ENCODE measurements around the gene ZSWIM7. TPM values are rescaled to one million over a fixed set of nuclear protein-coding genes. Genes with fewer than 3 reads are reported as not detected.

ZSWIM7 gene
- total and polyA plus RNA-seq, 2 of the 4 experiments (the other 2 are of a cell fraction) = 6.8 to 12.1 TPM

DNA sequence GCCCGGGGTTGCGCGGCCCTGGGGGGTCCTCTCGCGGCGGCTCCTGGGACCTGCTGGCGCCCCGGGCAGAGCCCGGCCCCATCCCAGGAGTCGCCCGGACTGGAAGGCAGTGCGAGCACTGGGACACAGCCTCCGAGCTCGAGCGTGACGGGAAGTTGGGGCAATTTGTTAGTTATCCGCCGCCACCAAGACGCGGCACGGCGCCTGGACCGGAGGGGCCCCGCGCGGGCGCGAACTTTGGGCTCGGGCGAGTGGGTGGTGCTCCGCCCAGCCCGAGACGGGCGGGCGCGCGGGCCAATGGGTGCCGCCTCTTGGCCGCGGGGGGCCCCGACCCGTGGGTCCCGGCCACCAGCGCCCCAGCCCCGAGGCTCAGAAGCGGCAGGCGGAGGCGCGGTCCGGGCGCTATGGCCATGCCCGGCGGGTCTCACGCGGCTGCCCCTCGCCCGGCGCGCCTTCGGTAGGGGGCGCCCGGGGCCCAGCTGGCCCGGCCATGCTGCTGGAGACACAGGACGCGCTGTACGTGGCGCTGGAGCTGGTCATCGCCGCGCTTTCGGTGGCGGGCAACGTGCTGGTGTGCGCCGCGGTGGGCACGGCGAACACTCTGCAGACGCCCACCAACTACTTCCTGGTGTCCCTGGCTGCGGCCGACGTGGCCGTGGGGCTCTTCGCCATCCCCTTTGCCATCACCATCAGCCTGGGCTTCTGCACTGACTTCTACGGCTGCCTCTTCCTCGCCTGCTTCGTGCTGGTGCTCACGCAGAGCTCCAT is 54.6 kb downstream of the ZSWIM7 start, which contains the start of gene ADORA2B:
Gene ADORA2B (plus strand): TSS at position 372 of the 768 bp plus-strand sequence. CDS start 119 bp downstream, at position 491.
- peak within 1 kb of the TSS; percentile 63 for H2AK9ac ChIP-seq (replicated peaks; ENCODE audit: low read depth, low read length, poor library complexity)
- H2BK15ac ChIP-seq (ENCODE audit: low read depth, low read length) = peak within 1 kb of the TSS; percentile 87; the same call in 2 of the 3 replicates
- in situ Hi-C loops (cut with MboI; ENCODE audit: low sequenced_read_pairs) (no loop called here), intact Hi-C loops (cut with micrococcal nuclease) (loop anchor here (1.0 kb wide), 1 partner anchor 117 kb away; no protein-coding TSS in a partner anchor), dilution Hi-C loops (cut with HindIII; ENCODE audit: low sequenced_read_pairs, unreplicated experiment) (no loop called here)
- H2AK5ac ChIP-seq (ENCODE audit: low read depth, low read length) = peak within 1 kb of the TSS; percentile 82
- peak within 1 kb of the TSS; percentile 87 for H2BK120ac ChIP-seq (ENCODE audit: low read depth, low read length)
- H3K4me3 ChIP-seq (ENCODE audit: insufficient read depth, low read depth, low read length) = peak within 1 kb of the TSS; percentile 73
- H3K27ac ChIP-seq (ENCODE audit: insufficient read depth, low read length) = peak within 1 kb of the TSS; percentile 81
- no TSS peak for BruUV-seq (replicated peaks)
- no peaks in the 10 kb centered on the region for H3K27me3 ChIP-seq (ENCODE audit: control insufficient read depth, insufficient read depth, low read length)
- ATAC-seq (ENCODE audit: low read depth) = peak; percentile 83
- peak within 1 kb of the TSS; percentile 86 for H3K9ac ChIP-seq (ENCODE audit: low read depth, low read length)
- DNase-seq = peak; percentile 71
- peaks cover 20% of the 10 kb centered on the region for H3K4me1 ChIP-seq (ENCODE audit: control insufficient read depth, insufficient read depth, low read length)
- H4K20me1 ChIP-seq (ENCODE audit: insufficient read depth, low read length) = no peaks in the 10 kb centered on the region
- ChIA-PET CTCF (interaction anchor here (0.6 to 2.1 kb wide), 9 partner anchors 13 to 94 kb away, joined by 3 to 8 read pairs (median 3); partner anchors contain the start of genes TTC19 and ZSWIM7), POLR2A (ENCODE audit: unreplicated experiment) (interaction anchor here (0.6 kb wide), 1 partner anchor 14 kb away, joined by 3 read pairs; no protein-coding TSS in a partner anchor)
- H3K56ac ChIP-seq (ENCODE audit: extremely low read depth, insufficient read depth, low read length) = peak within 1 kb of the TSS; percentile 77
- peak within 1 kb of the TSS; percentile 95 for H4K91ac ChIP-seq (ENCODE audit: insufficient read depth, low read depth, low read length)
- H3K4me2 ChIP-seq (ENCODE audit: low read depth, low read length) = peak within 1 kb of the TSS; percentile 91
- peak within 1 kb of the TSS; percentile 80 to 97 for H4K8ac ChIP-seq (ENCODE audit: low read depth in 2 of 2, low read length in 2 of 2)
- WGBS, 2 experiments (ENCODE audit: extremely low coverage in 2 of 2, insufficient read length in 1 of 2) = 1% methylated on average over 46 of the region's 88 CpGs; no CpG with 5 or more reads in 1 of the 2 experiments
- H3K36me3 ChIP-seq (ENCODE audit: control insufficient read depth, insufficient read depth, low read length) = no peaks in the 10 kb centered on the region
- peak within 1 kb of the TSS; percentile 69 for H2BK5ac ChIP-seq (ENCODE audit: low read depth, low read length, poor library complexity, severe bottlenecking)
- H3K23ac ChIP-seq (ENCODE audit: low read depth, low read length) = peak within 1 kb of the TSS; percentile 97; the same call in 1 of the 2 replicates
- peak within 1 kb of the TSS; percentile 81 for H3K4ac ChIP-seq (ENCODE audit: low read depth, low read length)
- H3K9me1 ChIP-seq (ENCODE audit: insufficient read depth, low read length) = peaks cover 18% of the 10 kb centered on the region; the same call in 1 of the 2 replicates
- H3K18ac ChIP-seq (ENCODE audit: low read depth, low read length) = peak within 1 kb of the TSS; percentile 79
- H2AFZ ChIP-seq (replicated peaks; ENCODE audit: low read length, poor library complexity) = peak within 1 kb of the TSS; percentile 98
- peaks cover 11 to 32% of the 10 kb centered on the region in 2 experiments for H3K79me1 ChIP-seq (ENCODE audit: low read depth in 1 of 2, low read length in 2 of 2)
- H3K9me3 ChIP-seq (ENCODE audit: control insufficient read depth, insufficient read depth, low read length) = no peaks in the 10 kb centered on the region
- peak within 1 kb of the TSS; percentile 45 for H4K5ac ChIP-seq (ENCODE audit: low read depth, low read length)
- H3K14ac ChIP-seq (replicated peaks; ENCODE audit: low read depth, low read length) = peak within 1 kb of the TSS; percentile 95
- peak within 1 kb of the TSS; percentile 73 for H2BK20ac ChIP-seq (ENCODE audit: low read depth, low read length)
- peak; percentile 41; the same call in 1 of the 2 replicates for TF ChIP-seq POLR2A (IDR thresholded peaks at IDR 0.05; ENCODE audit: low read depth, low read length)
- peak; percentile 83; the same call in 1 of the 2 replicates for TF ChIP-seq MXI1 (IDR thresholded peaks at IDR 0.05; ENCODE audit: borderline replicate concordance, low read depth, low read length)
- TF ChIP-seq SMC3 (IDR thresholded peaks at IDR 0.05; ENCODE audit: low read depth, low read length) = peak; percentile 42
- TF ChIP-seq BHLHE40 (IDR thresholded peaks at IDR 0.05; ENCODE audit: low read depth, low read length) = no peak
- no peak for TF ChIP-seq CEBPB (IDR thresholded peaks at IDR 0.05; ENCODE audit: low read depth, low read length)
- TF ChIP-seq MAFK (IDR thresholded peaks at IDR 0.05; ENCODE audit: low read depth, low read length) = no peak
- peak; percentile 57 for TF ChIP-seq RAD21 (IDR thresholded peaks at IDR 0.05; ENCODE audit: low read length)
- TF ChIP-seq, protein P1, sequence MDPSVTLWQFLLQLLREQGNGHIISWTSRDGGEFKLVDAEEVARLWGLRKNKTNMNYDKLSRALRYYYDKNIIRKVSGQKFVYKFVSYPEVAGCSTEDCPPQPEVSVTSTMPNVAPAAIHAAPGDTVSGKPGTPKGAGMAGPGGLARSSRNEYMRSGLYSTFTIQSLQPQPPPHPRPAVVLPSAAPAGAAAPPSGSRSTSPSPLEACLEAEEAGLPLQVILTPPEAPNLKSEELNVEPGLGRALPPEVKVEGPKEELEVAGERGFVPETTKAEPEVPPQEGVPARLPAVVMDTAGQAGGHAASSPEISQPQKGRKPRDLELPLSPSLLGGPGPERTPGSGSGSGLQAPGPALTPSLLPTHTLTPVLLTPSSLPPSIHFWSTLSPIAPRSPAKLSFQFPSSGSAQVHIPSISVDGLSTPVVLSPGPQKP (IDR thresholded peaks at IDR 0.05; ENCODE audit: borderline replicate concordance, low read depth, low read length) = no peak
- TF ChIP-seq CHD1 (IDR thresholded peaks at IDR 0.05; ENCODE audit: low read depth, low read length) = 0 out of 2 replicates have a peak, but pooled peaks have one; percentile 37
- TF ChIP-seq, protein P2, sequence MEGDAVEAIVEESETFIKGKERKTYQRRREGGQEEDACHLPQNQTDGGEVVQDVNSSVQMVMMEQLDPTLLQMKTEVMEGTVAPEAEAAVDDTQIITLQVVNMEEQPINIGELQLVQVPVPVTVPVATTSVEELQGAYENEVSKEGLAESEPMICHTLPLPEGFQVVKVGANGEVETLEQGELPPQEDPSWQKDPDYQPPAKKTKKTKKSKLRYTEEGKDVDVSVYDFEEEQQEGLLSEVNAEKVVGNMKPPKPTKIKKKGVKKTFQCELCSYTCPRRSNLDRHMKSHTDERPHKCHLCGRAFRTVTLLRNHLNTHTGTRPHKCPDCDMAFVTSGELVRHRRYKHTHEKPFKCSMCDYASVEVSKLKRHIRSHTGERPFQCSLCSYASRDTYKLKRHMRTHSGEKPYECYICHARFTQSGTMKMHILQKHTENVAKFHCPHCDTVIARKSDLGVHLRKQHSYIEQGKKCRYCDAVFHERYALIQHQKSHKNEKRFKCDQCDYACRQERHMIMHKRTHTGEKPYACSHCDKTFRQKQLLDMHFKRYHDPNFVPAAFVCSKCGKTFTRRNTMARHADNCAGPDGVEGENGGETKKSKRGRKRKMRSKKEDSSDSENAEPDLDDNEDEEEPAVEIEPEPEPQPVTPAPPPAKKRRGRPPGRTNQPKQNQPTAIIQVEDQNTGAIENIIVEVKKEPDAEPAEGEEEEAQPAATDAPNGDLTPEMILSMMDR (conservative IDR thresholded peaks at IDR 0.05; ENCODE audit: low read depth, low read length) = peak; percentile 70
- peak; percentile 18; the same call in 1 of the 2 replicates for TF ChIP-seq MAZ (IDR thresholded peaks at IDR 0.05; ENCODE audit: borderline replicate concordance, low read depth, low read length)
- TF ChIP-seq, protein P3, sequence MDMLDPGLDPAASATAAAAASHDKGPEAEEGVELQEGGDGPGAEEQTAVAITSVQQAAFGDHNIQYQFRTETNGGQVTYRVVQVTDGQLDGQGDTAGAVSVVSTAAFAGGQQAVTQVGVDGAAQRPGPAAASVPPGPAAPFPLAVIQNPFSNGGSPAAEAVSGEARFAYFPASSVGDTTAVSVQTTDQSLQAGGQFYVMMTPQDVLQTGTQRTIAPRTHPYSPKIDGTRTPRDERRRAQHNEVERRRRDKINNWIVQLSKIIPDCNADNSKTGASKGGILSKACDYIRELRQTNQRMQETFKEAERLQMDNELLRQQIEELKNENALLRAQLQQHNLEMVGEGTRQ (IDR thresholded peaks at IDR 0.05; ENCODE audit: low read depth, low read length) = no peak
- no peak for TF ChIP-seq RFX5 (IDR thresholded peaks at IDR 0.05; ENCODE audit: low read depth, low read length)

Measured in IMR-90 (cell line).